GM12873 (cell line): ENCODE results near the gene SKAP1.

Experiments
- CTCF ChIP-seq: IDR thresholded peaks from 2 replicates; pipeline ENCODE4 v1.5.1; 2012; ENCODE audit warnings: low read depth, mild to moderate bottlenecking, moderate library complexity, low read length, control low read depth; ENCODE audit not compliant: insufficient read depth; ENCODE audit errors: missing control alignments

The SKAP1 gene

DNA sequence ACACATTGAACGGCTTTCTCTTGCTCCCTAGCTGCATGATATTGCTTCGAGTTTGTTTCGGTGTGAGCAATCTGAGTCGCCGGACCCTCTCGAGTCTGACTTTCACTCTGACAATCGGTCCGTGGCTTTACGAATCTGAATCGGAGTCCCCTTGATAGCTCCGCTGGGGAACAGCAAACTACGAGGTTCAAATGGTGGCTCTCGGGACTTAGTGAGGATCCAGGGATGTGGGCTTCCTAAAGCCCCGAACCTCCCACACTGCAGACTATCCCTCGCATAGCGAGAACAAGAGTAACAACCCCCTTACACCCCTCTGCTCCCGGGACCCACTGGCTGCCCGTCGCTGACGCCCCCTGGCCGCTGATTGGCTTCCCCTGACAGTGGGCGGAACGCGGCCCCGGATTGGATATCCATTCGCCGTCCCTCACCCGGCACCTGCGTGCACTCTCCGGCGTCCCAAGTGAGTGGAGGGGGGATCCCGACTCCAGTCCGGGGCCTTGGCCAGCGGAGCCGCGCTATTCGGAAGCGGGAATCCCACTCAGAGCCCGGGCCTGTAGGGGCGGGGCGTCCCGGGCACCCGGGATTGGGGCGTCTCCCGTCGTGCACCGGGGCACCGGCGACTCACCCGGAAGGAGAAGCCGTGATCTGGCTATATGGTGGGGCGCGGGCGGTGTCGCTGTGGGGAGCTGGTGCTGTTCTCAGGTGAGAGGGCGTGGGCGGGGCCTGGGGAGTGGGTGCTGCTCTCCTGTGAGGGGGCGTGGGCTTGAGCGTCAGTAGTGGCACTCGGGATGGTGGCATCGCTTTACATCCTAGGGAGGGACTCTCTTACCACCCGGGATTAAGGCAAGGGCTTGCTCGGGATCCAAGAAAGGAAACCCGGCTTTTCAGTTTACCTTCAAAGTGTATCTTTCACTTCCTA lies 322.6 kb downstream of the SKAP1 start, which contains the start of gene SNX11:
TSS of gene SNX11 (plus strand) at position 630 of the 919 bp plus-strand sequence. CDS start 4,278 bp downstream, outside the sequence.
- no peak for TF ChIP-seq CTCF

DNA sequence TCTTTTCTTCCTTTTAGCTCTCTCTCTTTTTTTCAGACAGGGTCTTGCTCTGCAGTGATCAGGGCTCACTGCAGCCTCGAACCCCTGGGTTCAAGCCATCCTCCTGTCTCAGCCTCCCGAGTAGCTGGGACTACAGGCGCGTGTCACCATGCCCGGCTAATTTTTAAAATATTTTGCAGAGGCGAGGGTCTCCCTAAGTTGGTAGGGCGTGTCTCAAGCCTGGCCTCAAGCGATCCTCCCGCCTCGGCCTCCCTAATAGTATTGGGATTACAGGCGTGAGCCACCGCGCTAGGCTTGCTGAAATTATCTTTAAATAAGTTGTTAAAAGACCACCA lies 323.2 kb downstream of the SKAP1 start:
- TF ChIP-seq CTCF, result no peak

DNA sequence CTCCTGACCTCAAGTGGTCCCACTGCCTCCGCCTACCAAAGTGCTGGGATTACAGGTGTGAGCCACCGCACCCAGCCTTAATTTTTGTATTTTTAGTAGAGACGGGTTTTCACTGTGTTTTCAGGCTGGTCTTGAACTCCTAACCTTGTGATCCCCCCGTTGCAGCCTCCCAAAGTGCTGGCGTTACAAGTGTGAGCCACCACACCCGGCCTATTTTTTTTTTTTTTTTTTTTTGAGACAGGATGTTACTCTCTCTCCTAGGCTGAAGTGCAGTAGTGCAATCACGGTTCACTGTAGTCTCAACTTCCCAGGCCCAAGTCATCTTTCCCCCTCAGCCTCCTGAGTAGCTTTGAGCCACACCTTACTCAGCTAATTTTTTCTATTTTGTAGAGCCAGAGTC lies 325.6 kb downstream of the SKAP1 start:
- TF ChIP-seq CTCF, result no peak

GRCh38 chr17:48102798-48103715 lies 327.0 kb downstream of the SKAP1 start:
- TF ChIP-seq CTCF, result no peak

- TF ChIP-seq CTCF, result no peak
These were observed 327.8 kb downstream of the SKAP1 start for GRCh38 chr17:48102043-48102750.

GRCh38 chr17:48101012-48101720 lies 328.8 kb downstream of the SKAP1 start, which contains the start of gene CBX1:
CBX1 (minus strand) TSS chr17:48101478; CDS start chr17:48077004, 24,474 bp downstream.
- no peak for TF ChIP-seq CTCF
